DOHH2 (cell line): ENCODE measurements around the gene DMAC2.
"Not testable (repeated sequence)": the region's sequence is repeated elsewhere in the genome, so short reads cannot be mapped to it uniquely, and the experiment has no call there.

Experiments used
- H3F3A ChIP-seq: fragments of 200-600 bp; sonication (generic), shearing (Covaris generic); 2 replicates; pipeline ENCODE4 v1.6.0; 2016; ENCODE audit warnings: antibody characterized with exemption, mild to moderate bottlenecking; ENCODE audit not compliant: control insufficient read depth, insufficient read depth
- H3K27ac ChIP-seq: fragments of 200-600 bp; sonication (generic); 2 replicates; pipeline ENCODE4 v1.5.1; 2014; ENCODE audit warnings: low read depth, mild to moderate bottlenecking, low read length, moderate library complexity
- H3K27me3 ChIP-seq: fragments of 200-600 bp; sonication (generic); 2 replicates; pipeline ENCODE4 v1.6.1; 2014; ENCODE audit warnings: mild to moderate bottlenecking, low read length, mixed read lengths; ENCODE audit not compliant: control insufficient read depth
- H3K36me3 ChIP-seq: fragments of 200-600 bp; sonication (generic); 2 replicates; pipeline ENCODE4 v1.6.1; 2014; ENCODE audit warnings: mild to moderate bottlenecking, low read length, moderate library complexity, mixed read lengths; ENCODE audit not compliant: control insufficient read depth
- H3K4me1 ChIP-seq: fragments of 200-600 bp; sonication (generic); 2 replicates; pipeline ENCODE4 v1.6.1; 2014; ENCODE audit warnings: mild to moderate bottlenecking, low read length, mixed read lengths; ENCODE audit not compliant: control insufficient read depth
- H3K4me2 ChIP-seq: fragments of 200-600 bp; sonication (generic); 2 replicates; pipeline ENCODE4 v1.6.0; 2014; ENCODE audit warnings: mild to moderate bottlenecking, low read length, moderate library complexity
- H3K4me3 ChIP-seq: fragments of 200-600 bp; sonication (generic); 2 replicates; pipeline ENCODE4 v1.5.1; 2014; ENCODE audit warnings: mild to moderate bottlenecking, low read length, mixed read lengths
- H3K79me2 ChIP-seq: fragments of 200-600 bp; sonication (generic); 2 replicates; pipeline ENCODE4 v1.6.1; 2014; ENCODE audit warnings: mild to moderate bottlenecking, low read length, mixed read lengths; ENCODE audit not compliant: control insufficient read depth
- H3K9me2 ChIP-seq: fragments of 200-600 bp; sonication (generic); replicated peaks from 2 replicates; pipeline ENCODE4 v1.6.1; 2014; ENCODE audit warnings: mild to moderate bottlenecking, low read length, mixed read lengths; ENCODE audit not compliant: control insufficient read depth
- H3K9me3 ChIP-seq: fragments of 200-600 bp; sonication (generic); 2 replicates; pipeline ENCODE4 v1.6.1; 2014; ENCODE audit warnings: antibody characterized with exemption, low read length, mixed read lengths; ENCODE audit not compliant: control insufficient read depth, insufficient read depth
- H4K20me1 ChIP-seq: fragments of 200-600 bp; sonication (generic); 2 replicates; pipeline ENCODE4 v1.6.0; 2014; ENCODE audit warnings: low read depth, mild to moderate bottlenecking, antibody characterized with exemption, low read length, moderate library complexity; ENCODE audit not compliant: control insufficient read depth, insufficient read depth
- EZH2phosphoT487 ChIP-seq: fragments of 200-600 bp; sonication (generic); IDR thresholded peaks from 2 replicates; pipeline ENCODE4 v1.6.1; 2017; ENCODE audit warnings: borderline replicate concordance, mild to moderate bottlenecking, antibody characterized with exemption, low read length, moderate library complexity, mixed read lengths
- TF ChIP-seq, protein P1 (sequence below): fragments of 200-600 bp; sonication (generic); IDR thresholded peaks from one replicate; pipeline ENCODE4 v1.5.1; 2014; ENCODE audit warnings: antibody characterized with exemption, mild to moderate bottlenecking, low read depth, low read length; ENCODE audit not compliant: poor library complexity, severe bottlenecking

The DMAC2 gene

DNA sequence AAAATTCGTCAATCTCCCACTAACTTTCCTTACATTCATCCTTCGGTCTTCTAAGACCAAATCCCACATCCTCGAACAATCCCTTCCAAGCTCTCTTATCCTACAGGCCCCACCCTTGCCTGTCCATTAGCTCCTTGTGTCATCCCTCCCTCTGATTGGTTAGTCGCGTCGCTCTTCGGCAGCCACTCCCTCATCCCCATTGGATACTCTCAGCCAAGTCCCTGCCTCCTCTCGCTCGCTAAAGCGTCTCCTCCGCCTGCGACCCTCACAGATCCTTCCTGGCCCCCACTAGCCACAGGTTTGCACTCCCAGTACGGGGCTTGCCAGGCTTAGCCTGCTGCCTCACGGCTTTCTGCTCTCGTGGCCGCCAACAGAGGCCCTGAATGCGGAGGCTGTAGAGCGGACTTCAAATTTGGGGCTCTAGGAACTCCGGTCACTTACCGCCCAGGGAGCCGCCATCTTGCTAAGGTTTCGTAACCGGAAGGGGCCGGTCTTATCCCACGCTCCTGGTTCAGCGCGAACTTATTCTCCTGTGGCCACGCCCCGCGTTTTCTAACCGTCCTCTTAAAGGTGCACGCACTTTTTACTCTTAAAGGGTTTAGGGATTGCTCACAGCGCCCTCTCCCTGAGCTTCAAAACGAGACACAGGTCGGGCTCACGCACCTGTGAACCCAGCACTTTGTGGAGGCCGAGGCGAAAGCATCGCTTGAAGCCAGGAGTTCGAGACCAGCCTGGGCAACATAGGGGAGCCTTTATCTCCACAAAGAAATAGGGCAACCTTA lies at the start of gene DMAC2:
TSS of gene DMAC2 (minus strand) at position 472 of the 782 bp plus-strand sequence. CDS start at position 459, 13 bp downstream.
- Histone ChIP-seq H3F3A (0 out of 2 replicates have a peak, but pooled peaks cover 2% of the 10 kb centered on the region), H3K27ac (peak within 1 kb of the TSS; percentile 59), H3K4me3 (peak within 1 kb of the TSS; percentile 92), H4K20me1 (no peaks in the 10 kb centered on the region), H3K36me3 (peaks cover 12% of the 10 kb centered on the region; the same call in 1 of the 2 replicates), H3K79me2 (peaks cover 24% of the 10 kb centered on the region), H3K9me3 (no peaks in the 10 kb centered on the region), H3K4me2 (peak within 1 kb of the TSS; percentile 83), H3K4me1 (peaks cover 25% of the 10 kb centered on the region), H3K27me3 (no peaks in the 10 kb centered on the region), H3K9me2 (no peaks in the 10 kb centered on the region)
- TF ChIP-seq, protein P1, sequence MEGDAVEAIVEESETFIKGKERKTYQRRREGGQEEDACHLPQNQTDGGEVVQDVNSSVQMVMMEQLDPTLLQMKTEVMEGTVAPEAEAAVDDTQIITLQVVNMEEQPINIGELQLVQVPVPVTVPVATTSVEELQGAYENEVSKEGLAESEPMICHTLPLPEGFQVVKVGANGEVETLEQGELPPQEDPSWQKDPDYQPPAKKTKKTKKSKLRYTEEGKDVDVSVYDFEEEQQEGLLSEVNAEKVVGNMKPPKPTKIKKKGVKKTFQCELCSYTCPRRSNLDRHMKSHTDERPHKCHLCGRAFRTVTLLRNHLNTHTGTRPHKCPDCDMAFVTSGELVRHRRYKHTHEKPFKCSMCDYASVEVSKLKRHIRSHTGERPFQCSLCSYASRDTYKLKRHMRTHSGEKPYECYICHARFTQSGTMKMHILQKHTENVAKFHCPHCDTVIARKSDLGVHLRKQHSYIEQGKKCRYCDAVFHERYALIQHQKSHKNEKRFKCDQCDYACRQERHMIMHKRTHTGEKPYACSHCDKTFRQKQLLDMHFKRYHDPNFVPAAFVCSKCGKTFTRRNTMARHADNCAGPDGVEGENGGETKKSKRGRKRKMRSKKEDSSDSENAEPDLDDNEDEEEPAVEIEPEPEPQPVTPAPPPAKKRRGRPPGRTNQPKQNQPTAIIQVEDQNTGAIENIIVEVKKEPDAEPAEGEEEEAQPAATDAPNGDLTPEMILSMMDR = peak; percentile 80
- no peak for TF ChIP-seq EZH2phosphoT487

GRCh38 chr19:41486953-41487352 lies 47.2 kb upstream of the DMAC2 start:
- H3K4me1 ChIP-seq, H4K20me1 ChIP-seq, H3K9me2 ChIP-seq, H3K4me3 ChIP-seq, H3F3A ChIP-seq, H3K27me3 ChIP-seq, H3K9me3 ChIP-seq, H3K36me3 ChIP-seq, H3K79me2 ChIP-seq, H3K27ac ChIP-seq, H3K4me2 ChIP-seq: not testable (repeated sequence)

GRCh38 chr19:41484822-41485221 lies 45.1 kb upstream of the DMAC2 start:
- H3K9me2 ChIP-seq = no peaks in the 10 kb centered on the region
- no peaks in the 10 kb centered on the region for H3K9me3 ChIP-seq
- H3F3A ChIP-seq = no peaks in the 10 kb centered on the region
- no peaks in the 10 kb centered on the region for H3K36me3 ChIP-seq
- no peaks in the 10 kb centered on the region for H3K79me2 ChIP-seq
- peaks cover 5% of the 10 kb centered on the region; the same call in 1 of the 2 replicates for H3K27me3 ChIP-seq
- no peak overlapping the region for H3K27ac ChIP-seq
- TF ChIP-seq, protein P1 = no peak
- no peak for TF ChIP-seq EZH2phosphoT487
- no peak overlapping the region for H3K4me2 ChIP-seq
- no peak overlapping the region for H3K4me3 ChIP-seq
- no peaks in the 10 kb centered on the region for H4K20me1 ChIP-seq
- H3K4me1 ChIP-seq = no peaks in the 10 kb centered on the region

DNA sequence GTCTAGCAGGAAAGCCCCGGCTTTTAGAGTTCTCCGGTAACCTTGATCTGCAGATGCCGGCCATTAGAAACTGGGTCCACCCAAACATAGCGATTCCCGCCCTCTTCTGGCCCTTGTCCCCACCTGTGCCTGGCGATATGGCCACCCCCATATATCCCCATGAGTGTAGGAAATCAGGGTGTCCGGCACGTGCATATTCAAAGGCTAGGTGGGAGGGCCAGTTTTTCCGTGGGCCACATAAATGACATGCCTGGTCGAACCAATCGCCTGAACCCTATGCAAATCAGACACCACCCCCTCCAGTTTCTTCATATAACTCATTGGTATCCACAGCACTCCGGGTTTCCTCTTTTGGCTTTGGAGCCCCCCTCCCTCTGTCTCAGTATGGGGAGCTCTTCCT lies 40.6 kb upstream of the DMAC2 start:
- H3K9me2 ChIP-seq = no peaks in the 10 kb centered on the region
- H4K20me1 ChIP-seq = no peaks in the 10 kb centered on the region
- H3F3A ChIP-seq = no peaks in the 10 kb centered on the region
- H3K4me1 ChIP-seq = no peaks in the 10 kb centered on the region; the same call in 1 of the 2 replicates
- H3K27me3 ChIP-seq = peaks cover 13% of the 10 kb centered on the region; the same call in 1 of the 2 replicates
- no peak overlapping the region for H3K27ac ChIP-seq
- H3K4me2 ChIP-seq = no peak overlapping the region
- no peaks in the 10 kb centered on the region for H3K79me2 ChIP-seq
- H3K9me3 ChIP-seq = no peaks in the 10 kb centered on the region
- no peak for TF ChIP-seq EZH2phosphoT487
- TF ChIP-seq, protein P1 = no peak
- H3K36me3 ChIP-seq = no peaks in the 10 kb centered on the region
- no peak overlapping the region for H3K4me3 ChIP-seq
